Kidney (tissue), 14 donors: Measurements from ENCODE around the gene TSPAN14. TPM values are rescaled to one million over a fixed set of nuclear protein-coding genes. Genes with fewer than 3 reads are reported as not detected.

Experiments used
- DNase-seq, 5 donors: peaks; one replicate each; pipeline ENCODE4 v3.0.0-alpha.2; 2013 to 2020
- FAIRE-seq: peaks from 2 replicates; lab custom pipeline; 2012; peaks lifted over from hg19 to GRCh38; lab: Jason Lieb, UNC
- H3K27ac ChIP-seq, 2 donors: one replicate each; pipeline ENCODE4 v1.7.0; 2013; ENCODE audit warnings: low read depth in 2 of 2, low read length in 2 of 2, inconsistent platforms in 1 of 2
- H3K27me3 ChIP-seq: one replicate; pipeline ENCODE4 v1.7.1; 2013; ENCODE audit warnings: low read length, inconsistent platforms; ENCODE audit not compliant: control insufficient read depth, insufficient read depth
- H3K36me3 ChIP-seq, 3 donors: one replicate each; pipeline versions ENCODE4 v1.7.0 to v1.7.1; 2013; ENCODE audit warnings: low read length in 3 of 3, control low read depth in 1 of 3, inconsistent platforms in 1 of 3; ENCODE audit not compliant: insufficient read depth in 3 of 3, control insufficient read depth in 2 of 3
- H3K4me1 ChIP-seq, 3 donors: one replicate each; pipeline versions ENCODE4 v1.7.0 to v1.7.1; 2013; ENCODE audit warnings: low read length in 3 of 3, inconsistent platforms in 1 of 3, low read depth in 1 of 3; ENCODE audit not compliant: control insufficient read depth in 2 of 3, insufficient read depth in 2 of 3
- H3K4me3 ChIP-seq, 3 donors: one replicate each; pipeline versions ENCODE4 v1.7.0 to v1.8.1; 2013; ENCODE audit warnings: low read length in 3 of 3, control low read depth in 1 of 3, inconsistent platforms in 1 of 3
- H3K9ac ChIP-seq, 3 donors: one replicate each; pipeline versions ENCODE4 v1.7.0 to v1.7.1; 2013; ENCODE audit warnings: low read length in 3 of 3, control low read depth in 1 of 3, inconsistent platforms in 1 of 3
- H3K9me3 ChIP-seq, 3 donors: one replicate each; pipeline versions ENCODE4 v1.7.0 to v1.7.1; 2013; ENCODE audit warnings: low read length in 3 of 3, control low read depth in 1 of 3, inconsistent platforms in 1 of 3; ENCODE audit not compliant: control insufficient read depth in 2 of 3, insufficient read depth in 1 of 3
- intact Hi-C: fragments of 100-400 bp; cut with DNase I; formaldehyde crosslinking; loops from one replicate; pipeline ENCODE4 v1.11.1; 2022
- polyA plus RNA-seq: library from polyadenylated mRNA; stranded (reverse); fragments of 350-450 nt; fragmentation: Illumina TruSeq; extraction: RNeasy Lipid Tissue Mini Kit (QIAGEN cat#74804); gene quantifications from one replicate; pipeline ENCODE4 v1.2.3, GENCODE V29; 2014; ENCODE audit warnings: low read depth, low replicate concordance; ENCODE audit not compliant: insufficient read depth
- total RNA-seq: library from RNA; stranded (reverse); fragmentation: NEBNext Ultra II Directional; extraction: Animal tissue kit (Norgen Biotek cat#: 25700); gene quantifications from one replicate; pipeline ENCODE4 v1.2.1, GENCODE V29; 2021
- TF ChIP-seq, protein P1 (sequence below): IDR thresholded peaks from 3 replicates; pipeline ENCODE4 v1.5.1; 2012; ENCODE audit warnings: mild to moderate bottlenecking, moderate library complexity, borderline replicate concordance; ENCODE audit not compliant: insufficient read depth; ENCODE audit errors: extremely low read depth
- donor health status: control.
- donor health status: control.
- donor health status: control.
- donor health status: control.
- donor health status: control.
- donor health status: DM: yes; HTN: yes; CAD: no.
- donor health status: Normal renal cell carcinoma (clear cell type).

TSPAN14 gene
- total and polyA plus RNA-seq, 2 donors from 2014 or later = 36.8 to 183 TPM

DNA sequence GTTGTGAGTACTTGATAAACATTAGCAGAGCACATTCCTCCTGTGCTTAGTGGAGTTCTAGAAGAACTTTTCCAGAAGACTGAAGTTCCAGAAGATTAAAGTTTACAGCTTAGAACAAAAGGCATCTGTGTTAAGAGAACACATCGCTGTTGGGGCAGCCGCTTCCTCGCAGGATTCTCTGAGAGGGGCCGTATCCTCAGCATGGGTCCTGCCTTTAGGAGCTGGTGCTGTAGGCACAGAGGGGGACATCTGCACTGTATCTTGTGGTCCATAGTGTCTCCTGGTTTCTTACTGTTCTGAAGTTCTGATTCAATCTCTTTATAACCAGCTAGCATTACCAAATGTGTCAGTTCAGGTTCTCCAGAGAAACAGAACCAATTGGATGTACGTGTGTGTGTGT is 99.9 kb downstream of the TSPAN14 start:
- FAIRE-seq (no peak), DNase-seq (no peak)
- Histone ChIP-seq H3K9me3 (no peaks in the 10 kb centered on the region), H3K36me3 (no peaks in the 10 kb centered on the region), H3K27me3 (no peaks in the 10 kb centered on the region), H3K4me3 (no peak overlapping the region), H3K27ac (no peak overlapping the region), H3K4me1 (no peaks in the 10 kb centered on the region), H3K9ac (no peak overlapping the region)
- TF ChIP-seq, protein P1, sequence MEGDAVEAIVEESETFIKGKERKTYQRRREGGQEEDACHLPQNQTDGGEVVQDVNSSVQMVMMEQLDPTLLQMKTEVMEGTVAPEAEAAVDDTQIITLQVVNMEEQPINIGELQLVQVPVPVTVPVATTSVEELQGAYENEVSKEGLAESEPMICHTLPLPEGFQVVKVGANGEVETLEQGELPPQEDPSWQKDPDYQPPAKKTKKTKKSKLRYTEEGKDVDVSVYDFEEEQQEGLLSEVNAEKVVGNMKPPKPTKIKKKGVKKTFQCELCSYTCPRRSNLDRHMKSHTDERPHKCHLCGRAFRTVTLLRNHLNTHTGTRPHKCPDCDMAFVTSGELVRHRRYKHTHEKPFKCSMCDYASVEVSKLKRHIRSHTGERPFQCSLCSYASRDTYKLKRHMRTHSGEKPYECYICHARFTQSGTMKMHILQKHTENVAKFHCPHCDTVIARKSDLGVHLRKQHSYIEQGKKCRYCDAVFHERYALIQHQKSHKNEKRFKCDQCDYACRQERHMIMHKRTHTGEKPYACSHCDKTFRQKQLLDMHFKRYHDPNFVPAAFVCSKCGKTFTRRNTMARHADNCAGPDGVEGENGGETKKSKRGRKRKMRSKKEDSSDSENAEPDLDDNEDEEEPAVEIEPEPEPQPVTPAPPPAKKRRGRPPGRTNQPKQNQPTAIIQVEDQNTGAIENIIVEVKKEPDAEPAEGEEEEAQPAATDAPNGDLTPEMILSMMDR = no peak
- intact Hi-C loops = no loop called here

DNA sequence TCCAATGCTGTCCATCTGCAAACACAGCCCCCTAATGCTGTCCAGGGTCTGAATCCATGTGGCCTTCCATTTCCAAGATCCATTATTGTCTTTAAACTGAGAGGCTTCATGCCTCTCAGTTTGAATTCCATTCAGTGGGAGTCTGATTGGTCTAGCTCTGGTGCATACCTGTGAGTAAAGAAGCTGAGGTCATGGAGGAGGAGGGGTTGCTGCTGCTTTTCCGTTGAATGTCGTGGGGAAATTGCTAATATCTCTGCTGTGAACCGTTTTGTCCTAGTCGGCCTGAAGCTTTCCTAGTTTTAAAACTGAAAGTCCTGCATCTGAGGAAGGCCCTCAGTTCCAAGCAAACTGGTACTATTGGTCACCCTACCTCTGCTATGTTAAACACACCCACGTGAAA is 101.3 kb downstream of the TSPAN14 start:
- DNase-seq (no peak), FAIRE-seq (no peak)

DNA sequence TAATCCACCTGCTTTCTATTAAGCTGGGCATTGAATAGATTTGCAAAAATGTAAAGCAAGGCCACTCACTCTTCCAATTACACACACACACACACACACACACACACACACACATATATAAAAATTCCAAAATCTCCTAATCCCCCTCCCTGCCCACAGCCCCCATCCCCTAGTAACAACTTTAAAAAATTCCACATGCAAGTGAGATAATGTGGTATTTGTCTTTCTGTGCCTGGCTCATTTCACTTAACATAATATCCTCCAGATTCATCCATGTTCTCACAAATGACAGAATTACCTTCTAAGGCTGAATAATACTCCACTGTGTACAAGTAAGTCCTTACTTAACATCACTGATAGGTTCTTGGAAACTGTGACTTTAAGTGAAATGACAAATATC is 107.8 kb downstream of the TSPAN14 start:
- no peaks in the 10 kb centered on the region for H3K36me3 ChIP-seq
- intact Hi-C loops = no loop called here
- H3K9me3 ChIP-seq = no peaks in the 10 kb centered on the region
- DNase-seq (no peak), FAIRE-seq (no peak)
- no peak overlapping the region for H3K27ac ChIP-seq
- no peak overlapping the region for H3K4me3 ChIP-seq
- no peak overlapping the region for H3K9ac ChIP-seq
- no peaks in the 10 kb centered on the region for H3K4me1 ChIP-seq
- TF ChIP-seq, protein P1 = no peak
- no peaks in the 10 kb centered on the region for H3K27me3 ChIP-seq

More for the DNA sequence above, 101.3 kb downstream of the TSPAN14 start:
- H3K9me3 ChIP-seq = no peaks in the 10 kb centered on the region
- TF ChIP-seq, protein P1 = no peak
- H3K36me3 ChIP-seq = no peaks in the 10 kb centered on the region
- H3K9ac ChIP-seq = no peak overlapping the region
- no peak overlapping the region for H3K27ac ChIP-seq
- H3K4me3 ChIP-seq = no peak overlapping the region
- no peaks in the 10 kb centered on the region for H3K4me1 ChIP-seq
- intact Hi-C loops = no loop called here
- no peaks in the 10 kb centered on the region for H3K27me3 ChIP-seq

DNA sequence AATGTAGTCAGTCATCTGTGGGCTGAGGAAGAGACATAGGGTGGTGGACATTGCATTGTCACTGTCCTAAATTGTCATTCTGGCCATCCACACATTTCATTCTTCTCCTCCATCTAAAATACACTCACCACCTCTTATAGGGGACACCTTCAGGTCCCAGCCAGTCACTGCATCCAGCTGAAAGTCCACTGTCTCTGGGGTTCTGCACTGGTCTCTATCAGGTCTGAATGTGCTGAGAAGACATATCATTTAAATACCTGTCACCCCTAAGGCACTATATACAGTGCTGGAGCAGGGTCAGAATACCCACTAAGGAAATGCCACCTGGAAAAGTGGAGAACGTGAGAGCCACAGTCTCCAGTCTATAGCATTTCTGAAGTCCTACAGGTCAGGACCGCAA is 113.2 kb downstream of the TSPAN14 start:
- H3K36me3 ChIP-seq = no peaks in the 10 kb centered on the region
- H3K9me3 ChIP-seq = no peaks in the 10 kb centered on the region
- H3K27ac ChIP-seq = no peak overlapping the region
- H3K9ac ChIP-seq = no peak overlapping the region
- intact Hi-C loops = no loop called here
- H3K4me3 ChIP-seq = no peak overlapping the region
- TF ChIP-seq, protein P1 = no peak
- DNase-seq (no peak), FAIRE-seq (no peak)
- H3K4me1 ChIP-seq = no peaks in the 10 kb centered on the region
- H3K27me3 ChIP-seq = no peaks in the 10 kb centered on the region
